ENCODE measurements around the gene REXO1.
"Not testable (repeated sequence)": the region's sequence is repeated elsewhere in the genome, so short reads cannot be mapped to it uniquely, and the experiment has no call there.

GRCh38 chr19:1877280-1877660 is 29.0 kb upstream of the REXO1 start:
- not testable (repeated sequence) for TF ChIP-seq CTCF (conservative IDR thresholded peaks at IDR 0.05); EZH2 (IDR thresholded peaks at IDR 0.05; ENCODE audit: low read depth)

All from PC-9 (cell line).